Tibial nerve (tissue), 3 donors: ENCODE measurements around the gene SNCAIP.

ENCODE experiments used
- CTCF ChIP-seq, 5 experiments: fragments of 200-600 bp in 3 of 5; fragments of 450-650 bp in 2 of 5; sonication (generic) in 3 of 5; IDR thresholded peaks; one replicate each; pipeline ENCODE4 v1.5.1; 2016 to 2019; ENCODE audit warnings: antibody characterized with exemption in 5 of 5, mild to moderate bottlenecking in 3 of 5, moderate library complexity in 2 of 5
- POLR2A ChIP-seq, 2 donors: fragments of 450-650 bp; IDR thresholded peaks; one replicate each; pipeline ENCODE4 v1.6.1; 2017; ENCODE audit warnings: antibody characterized with exemption in 2 of 2, mild to moderate bottlenecking in 2 of 2, moderate library complexity in 2 of 2

GRCh38 chr5:122356855-122357254, 44.8 kb downstream of the SNCAIP start:
- TF ChIP-seq CTCF (IDR thresholded peaks at IDR 0.05) (no peak), POLR2A (IDR thresholded peaks at IDR 0.05) (no peak)
